GM03348 (cell line): ENCODE measurements around the gene MZT1.

Source experiments
- DNase-seq: peaks from one replicate; pipeline ENCODE4 v3.0.0; 2012; ENCODE audit warnings: low spot score

Gene MZT1

DNA sequence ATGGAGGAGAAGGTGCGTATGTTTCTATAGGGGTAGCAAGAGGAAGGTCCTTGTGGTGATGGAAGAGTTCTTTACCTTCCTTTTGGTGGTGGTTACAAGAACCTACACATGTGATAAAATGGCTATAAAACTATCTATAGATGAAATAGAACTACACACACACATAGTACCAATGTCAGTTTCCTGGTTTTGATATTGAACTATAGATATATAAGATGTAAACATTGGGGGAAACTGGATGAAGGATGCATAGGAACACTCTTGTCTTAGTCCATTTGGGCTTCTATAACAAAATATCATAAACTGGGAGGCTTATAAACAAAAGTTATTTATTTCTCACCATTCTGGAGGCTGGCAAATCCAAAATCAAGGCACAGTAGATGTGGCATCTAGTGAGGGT is 47.1 kb downstream of the MZT1 start:
- no peak for DNase-seq

DNA sequence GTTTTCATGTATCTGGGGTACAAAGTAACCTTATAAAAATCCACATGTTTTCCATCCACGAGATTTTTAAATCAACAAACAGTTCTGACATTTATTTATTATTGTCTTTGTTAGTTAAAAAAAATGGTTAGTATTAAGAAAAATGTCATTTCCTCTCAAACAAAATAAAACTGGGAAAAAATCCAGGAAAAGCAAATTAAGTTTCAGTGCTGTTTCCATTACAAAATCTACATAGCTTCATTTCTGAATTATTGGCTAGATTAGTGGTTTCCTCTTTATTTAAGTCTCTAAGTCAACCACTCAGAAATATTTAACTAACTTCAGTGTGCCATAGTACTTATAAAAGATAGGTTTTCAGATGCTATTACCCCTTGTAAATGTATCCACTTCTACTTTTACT is 49.1 kb downstream of the MZT1 start:
- DNase-seq, result no peak

DNA sequence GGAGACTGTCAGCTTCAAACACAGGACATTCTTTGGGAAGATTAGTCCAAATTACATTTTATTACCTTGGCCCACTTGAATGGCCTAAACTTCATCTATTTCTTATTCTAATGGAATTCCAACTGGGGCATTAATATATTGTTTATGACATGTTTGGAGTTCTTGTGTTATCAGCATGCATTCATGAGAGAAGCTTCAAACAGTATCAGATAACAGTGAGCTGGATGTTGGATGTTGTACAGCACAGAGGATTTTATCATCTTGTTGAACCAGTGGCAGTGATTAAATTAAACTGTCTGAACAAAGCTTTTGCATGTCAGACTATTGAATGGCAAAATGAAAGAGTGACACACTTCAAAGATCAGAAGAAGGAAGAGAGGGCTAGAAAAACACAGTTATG is 50.0 kb downstream of the MZT1 start:
- DNase-seq, result no peak

DNA sequence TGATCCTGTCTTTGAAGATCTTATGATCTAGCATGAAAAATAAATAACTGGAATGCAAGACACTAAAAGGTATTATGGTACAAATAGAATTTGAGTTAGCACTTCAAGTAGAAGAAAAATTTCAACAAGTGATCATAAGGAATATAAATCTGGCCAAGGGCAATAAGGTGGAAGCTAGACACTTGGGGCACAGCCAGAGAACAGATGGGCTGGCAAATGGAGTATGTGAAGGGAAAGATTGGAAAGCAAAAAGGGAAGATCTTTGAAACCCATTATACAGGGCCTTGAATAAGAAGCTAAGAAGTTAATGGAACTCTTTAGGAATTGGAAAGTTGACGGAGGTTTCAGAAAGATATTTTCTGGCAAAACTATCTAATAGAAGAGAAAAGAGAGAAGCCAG is 61.0 kb downstream of the MZT1 start:
- DNase-seq, result no peak

DNA sequence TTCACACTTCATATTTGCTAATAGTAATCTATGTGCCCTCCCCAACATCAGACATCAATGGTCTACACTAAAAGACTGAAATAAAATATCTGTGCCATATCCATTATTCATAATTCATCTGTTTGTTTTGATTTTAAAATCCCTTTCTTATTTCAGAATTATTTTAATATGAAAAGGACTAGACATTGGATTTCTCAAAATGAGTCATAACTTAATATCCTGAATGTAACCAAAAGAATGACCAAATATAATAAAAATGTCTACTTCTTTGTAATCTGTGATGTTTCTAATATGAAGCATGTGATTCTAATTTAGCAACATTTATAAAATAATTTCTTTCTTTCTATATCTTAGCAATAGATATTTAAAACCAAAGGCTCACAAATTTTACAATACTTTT is 64.9 kb downstream of the MZT1 start:
- DNase-seq, result no peak
